Measurements from ENCODE around the gene STXBP5. TPM values are rescaled to one million over a fixed set of nuclear protein-coding genes. Genes with fewer than 3 reads are reported as not detected.

STXBP5 gene
- total RNA-seq, 4 donors from 2014 or later: 23.7 to 39.1 (median 25.8) TPM

GRCh38 chr6:147216915-147217314, 12.7 kb downstream of the STXBP5 start:
- H3K9me3 ChIP-seq: no peaks in the 10 kb centered on the region
- no peaks in the 10 kb centered on the region for H3K27me3 ChIP-seq
- no peak overlapping the region for H3K4me3 ChIP-seq
- DNase-seq (ENCODE audit: low spot score in 2 of 2): no peak
- H3K27ac ChIP-seq: no peak overlapping the region
- WGBS, 2 donors: 61 to 66% methylated on average over 3 of the region's 3 CpGs
- peaks cover 0 to 8% (median 0%) of the 10 kb centered on the region in 3 donors for H3K36me3 ChIP-seq
- peaks cover 0 to 10% (median 0%) of the 10 kb centered on the region in 4 donors for H3K4me1 ChIP-seq
- no peak for TF ChIP-seq EP300 (IDR thresholded peaks at IDR 0.05)
- TF ChIP-seq, protein P1, sequence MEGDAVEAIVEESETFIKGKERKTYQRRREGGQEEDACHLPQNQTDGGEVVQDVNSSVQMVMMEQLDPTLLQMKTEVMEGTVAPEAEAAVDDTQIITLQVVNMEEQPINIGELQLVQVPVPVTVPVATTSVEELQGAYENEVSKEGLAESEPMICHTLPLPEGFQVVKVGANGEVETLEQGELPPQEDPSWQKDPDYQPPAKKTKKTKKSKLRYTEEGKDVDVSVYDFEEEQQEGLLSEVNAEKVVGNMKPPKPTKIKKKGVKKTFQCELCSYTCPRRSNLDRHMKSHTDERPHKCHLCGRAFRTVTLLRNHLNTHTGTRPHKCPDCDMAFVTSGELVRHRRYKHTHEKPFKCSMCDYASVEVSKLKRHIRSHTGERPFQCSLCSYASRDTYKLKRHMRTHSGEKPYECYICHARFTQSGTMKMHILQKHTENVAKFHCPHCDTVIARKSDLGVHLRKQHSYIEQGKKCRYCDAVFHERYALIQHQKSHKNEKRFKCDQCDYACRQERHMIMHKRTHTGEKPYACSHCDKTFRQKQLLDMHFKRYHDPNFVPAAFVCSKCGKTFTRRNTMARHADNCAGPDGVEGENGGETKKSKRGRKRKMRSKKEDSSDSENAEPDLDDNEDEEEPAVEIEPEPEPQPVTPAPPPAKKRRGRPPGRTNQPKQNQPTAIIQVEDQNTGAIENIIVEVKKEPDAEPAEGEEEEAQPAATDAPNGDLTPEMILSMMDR (IDR thresholded peaks at IDR 0.05): no peak
- TF ChIP-seq POLR2A (IDR thresholded peaks at IDR 0.05): no peak

DNA sequence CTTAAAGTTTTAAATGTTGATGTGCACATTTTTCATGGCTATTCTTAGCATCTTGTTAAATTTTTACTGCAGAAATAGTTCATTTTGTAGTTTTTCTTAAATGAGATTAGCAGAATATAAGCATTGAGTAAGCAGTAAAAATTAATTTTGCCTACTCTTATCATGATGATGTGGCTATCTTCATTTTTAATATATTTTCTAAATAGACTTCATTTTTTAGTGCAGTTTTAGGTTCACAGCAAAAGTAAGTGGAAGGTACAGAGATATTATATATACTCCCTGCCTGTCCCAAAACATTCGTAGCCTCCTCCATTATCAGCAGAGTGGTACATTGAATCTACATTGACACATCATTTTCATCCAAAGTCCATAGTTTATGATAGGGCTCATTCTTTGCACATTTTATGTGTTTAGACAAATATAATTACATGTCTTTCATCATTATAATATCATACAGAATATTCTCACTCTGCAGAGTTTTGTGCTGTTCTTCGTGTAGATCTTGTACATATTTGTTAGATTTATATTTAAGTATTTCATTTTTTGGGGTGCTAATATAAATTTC, 13.7 kb downstream of the STXBP5 start:
- no peaks in the 10 kb centered on the region for H3K9me3 ChIP-seq
- H3K27me3 ChIP-seq: no peaks in the 10 kb centered on the region
- peaks cover 0 to 8% (median 0%) of the 10 kb centered on the region in 3 donors for H3K36me3 ChIP-seq
- TF ChIP-seq EP300 (IDR thresholded peaks at IDR 0.05): no peak
- TF ChIP-seq, protein P1 (IDR thresholded peaks at IDR 0.05): no peak
- no peak for TF ChIP-seq POLR2A (IDR thresholded peaks at IDR 0.05)
- no peak overlapping the region for H3K4me3 ChIP-seq
- peaks cover 0 to 18% (median 0%) of the 10 kb centered on the region in 4 donors for H3K4me1 ChIP-seq
- WGBS, 2 donors: 93 to 95% methylated on average over 2 of the region's 2 CpGs
- DNase-seq (ENCODE audit: low spot score in 2 of 2): no peak
- no peak overlapping the region for H3K27ac ChIP-seq

- Histone ChIP-seq H3K9me3 (no peaks in the 10 kb centered on the region), H3K4me1 (peaks cover 0 to 18% (median 0%) of the 10 kb centered on the region in 4 donors), H3K27ac (no peak overlapping the region), H3K27me3 (no peaks in the 10 kb centered on the region), H3K36me3 (peaks cover 0 to 8% (median 0%) of the 10 kb centered on the region in 3 donors), H3K4me3 (no peak overlapping the region)
- no peak for DNase-seq (ENCODE audit: low spot score in 2 of 2)
- TF ChIP-seq, protein P1 (IDR thresholded peaks at IDR 0.05): no peak
- TF ChIP-seq POLR2A (IDR thresholded peaks at IDR 0.05) (no peak), EP300 (IDR thresholded peaks at IDR 0.05) (no peak)
- WGBS, 2 donors: 97 to 100% methylated on average over 3 of the region's 3 CpGs
Observed at GRCh38 chr6:147218797-147219196, 14.6 kb downstream of the STXBP5 start.

- Histone ChIP-seq H3K27ac (no peak overlapping the region), H3K4me3 (no peak overlapping the region), H3K4me1 (peaks cover 0 to 18% (median 0%) of the 10 kb centered on the region in 4 donors), H3K9me3 (no peaks in the 10 kb centered on the region), H3K36me3 (peaks cover 0 to 12% (median 0%) of the 10 kb centered on the region in 3 donors), H3K27me3 (no peaks in the 10 kb centered on the region)
- 100% methylated on average over 1 of the region's 1 CpG for WGBS, 2 donors
- TF ChIP-seq, protein P1 (IDR thresholded peaks at IDR 0.05): no peak
- TF ChIP-seq EP300 (IDR thresholded peaks at IDR 0.05) (no peak), POLR2A (IDR thresholded peaks at IDR 0.05) (no peak)
- DNase-seq (ENCODE audit: low spot score in 2 of 2): no peak
Observed at GRCh38 chr6:147219463-147219862, 15.2 kb downstream of the STXBP5 start.

DNA sequence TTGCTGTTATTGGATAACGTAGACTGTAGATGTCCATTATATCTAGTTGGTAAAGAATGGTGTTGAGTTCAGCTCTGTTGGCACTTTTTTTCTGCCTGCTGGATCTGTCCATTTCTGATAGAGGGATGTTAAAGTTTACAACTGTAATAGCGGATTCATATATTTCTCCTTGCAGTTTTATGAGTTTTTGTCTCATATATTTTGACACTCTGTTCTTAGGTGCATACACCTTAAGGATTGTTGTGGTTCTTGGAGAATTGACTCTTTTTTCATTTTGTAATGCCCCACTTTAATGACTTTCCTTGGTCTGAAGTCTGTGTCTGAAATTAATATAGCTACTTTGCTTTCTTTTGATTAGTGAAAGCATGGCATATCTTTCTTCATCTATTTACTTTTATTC, 16.1 kb downstream of the STXBP5 start:
- Histone ChIP-seq H3K27me3 (no peaks in the 10 kb centered on the region), H3K4me3 (no peak overlapping the region), H3K27ac (no peak overlapping the region), H3K9me3 (no peaks in the 10 kb centered on the region), H3K4me1 (peaks cover 0 to 18% (median 0%) of the 10 kb centered on the region in 4 donors), H3K36me3 (peaks cover 0 to 12% (median 0%) of the 10 kb centered on the region in 3 donors)
- TF ChIP-seq EP300 (IDR thresholded peaks at IDR 0.05) (no peak), POLR2A (IDR thresholded peaks at IDR 0.05) (no peak)
- TF ChIP-seq, protein P1 (IDR thresholded peaks at IDR 0.05): no peak
- 96 to 100% methylated on average over 2 of the region's 2 CpGs for WGBS, 2 donors
- no peak for DNase-seq (ENCODE audit: low spot score in 2 of 2)
